ENCODE measurements around the gene RAB33B.
"Not testable (repeated sequence)": the region's sequence is repeated elsewhere in the genome, so short reads cannot be mapped to it uniquely, and the experiment has no call there.

Gene RAB33B

GRCh38 chr4:139465922-139466321 lies 12.0 kb downstream of the RAB33B start:
- no peak for DNase-seq

- DNase-seq = not testable (repeated sequence)
Observed at GRCh38 chr4:139468756-139469155, 14.8 kb downstream of the RAB33B start.

- no peak for DNase-seq
Observed at GRCh38 chr4:139469216-139469615, 15.3 kb downstream of the RAB33B start.

- DNase-seq = no peak
Observed at GRCh38 chr4:139469869-139470268, 15.9 kb downstream of the RAB33B start.

GRCh38 chr4:139470295-139470694 lies 16.4 kb downstream of the RAB33B start:
- no peak for DNase-seq

- DNase-seq = no peak
Observed at GRCh38 chr4:139470997-139471665, 17.2 kb downstream of the RAB33B start.

GRCh38 chr4:139472852-139473251 lies 18.9 kb downstream of the RAB33B start:
- DNase-seq = no peak

- DNase-seq = no peak
Observed at GRCh38 chr4:139476363-139476762, 22.4 kb downstream of the RAB33B start.

GRCh38 chr4:139481465-139481864 lies 27.5 kb downstream of the RAB33B start:
- no peak for DNase-seq

GRCh38 chr4:139483000-139483399 lies 29.1 kb downstream of the RAB33B start:
- DNase-seq = no peak

- no peak for DNase-seq
Observed at GRCh38 chr4:139484783-139485311, 30.9 kb downstream of the RAB33B start.

GRCh38 chr4:139488442-139488841 lies 34.5 kb downstream of the RAB33B start:
- no peak for DNase-seq

GRCh38 chr4:139489638-139490037 lies 35.7 kb downstream of the RAB33B start:
- no peak for DNase-seq

- peak; percentile 7 to 45 for DNase-seq
Observed at GRCh38 chr4:139492429-139492828, 38.5 kb downstream of the RAB33B start.

- peak; percentile 77 to 92 for DNase-seq
Observed at GRCh38 chr4:139493176-139493575, 39.3 kb downstream of the RAB33B start.

- DNase-seq = no peak
Observed at GRCh38 chr4:139499186-139499585, 45.3 kb downstream of the RAB33B start.

- DNase-seq = no peak
Observed at GRCh38 chr4:139501117-139501516, 47.2 kb downstream of the RAB33B start.

GRCh38 chr4:139501527-139501926 lies 47.6 kb downstream of the RAB33B start:
- DNase-seq = no peak

GRCh38 chr4:139501927-139502899 lies 48.3 kb downstream of the RAB33B start:
- DNase-seq = no peak

GRCh38 chr4:139503622-139504166 lies 49.8 kb downstream of the RAB33B start:
- no peak for DNase-seq

GRCh38 chr4:139506774-139507173 lies 52.9 kb downstream of the RAB33B start:
- DNase-seq = no peak

- DNase-seq = no peak
Observed at GRCh38 chr4:139508581-139509237, 54.8 kb downstream of the RAB33B start.

Measured in cerebellar nuclear complex (tissue), 1 donor.